ELF-1 (cell line): ENCODE results near the gene IER3.
A peak's percentile ranks its signal among the peaks of the same experiment; 100 is the strongest.

Experiments used
- DNase-seq: peaks from one replicate; pipeline ENCODE4 v3.0.0-alpha.2; 2016; ENCODE audit warnings: low read depth, low spot score

The IER3 gene

GRCh38 chr6:30703821-30704220 lies 40.5 kb downstream of the IER3 start:
- DNase-seq = peak; percentile 30

GRCh38 chr6:30703011-30703410 lies 41.3 kb downstream of the IER3 start:
- no peak for DNase-seq

GRCh38 chr6:30700340-30700739 lies 44.0 kb downstream of the IER3 start:
- DNase-seq = peak; percentile 88

- DNase-seq = no peak
These were observed 47.9 kb downstream of the IER3 start for GRCh38 chr6:30696432-30696831.
